Ureter (tissue), 1 donor: ENCODE measurements around the gene TM9SF2. TPM values are rescaled to one million over a fixed set of nuclear protein-coding genes. Genes with fewer than 3 reads are reported as not detected.
"Not testable (repeated sequence)": the region's sequence is repeated elsewhere in the genome, so short reads cannot be mapped to it uniquely, and the experiment has no call there.

Experiments used
- DNase-seq: peaks from one replicate; pipeline ENCODE4 v3.0.0-alpha.2; 2020; ENCODE audit warnings: low spot score
- total RNA-seq: library from RNA; stranded (reverse); gene quantifications from one replicate; pipeline ENCODE4 v1.2.4, GENCODE V29; 2023
- donor health status: DM: yes; HTN: yes; CAD: no.

The TM9SF2 gene, protein sequence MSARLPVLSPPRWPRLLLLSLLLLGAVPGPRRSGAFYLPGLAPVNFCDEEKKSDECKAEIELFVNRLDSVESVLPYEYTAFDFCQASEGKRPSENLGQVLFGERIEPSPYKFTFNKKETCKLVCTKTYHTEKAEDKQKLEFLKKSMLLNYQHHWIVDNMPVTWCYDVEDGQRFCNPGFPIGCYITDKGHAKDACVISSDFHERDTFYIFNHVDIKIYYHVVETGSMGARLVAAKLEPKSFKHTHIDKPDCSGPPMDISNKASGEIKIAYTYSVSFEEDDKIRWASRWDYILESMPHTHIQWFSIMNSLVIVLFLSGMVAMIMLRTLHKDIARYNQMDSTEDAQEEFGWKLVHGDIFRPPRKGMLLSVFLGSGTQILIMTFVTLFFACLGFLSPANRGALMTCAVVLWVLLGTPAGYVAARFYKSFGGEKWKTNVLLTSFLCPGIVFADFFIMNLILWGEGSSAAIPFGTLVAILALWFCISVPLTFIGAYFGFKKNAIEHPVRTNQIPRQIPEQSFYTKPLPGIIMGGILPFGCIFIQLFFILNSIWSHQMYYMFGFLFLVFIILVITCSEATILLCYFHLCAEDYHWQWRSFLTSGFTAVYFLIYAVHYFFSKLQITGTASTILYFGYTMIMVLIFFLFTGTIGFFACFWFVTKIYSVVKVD
- total RNA-seq, result 121 TPM

GRCh38 chr13:99501184-99501847 lies at the start of gene TM9SF2:
Gene TM9SF2 (plus strand): TSS chr13:99501472. CDS start chr13:99501607, 135 bp downstream.
- peak; percentile 99 for DNase-seq

DNA sequence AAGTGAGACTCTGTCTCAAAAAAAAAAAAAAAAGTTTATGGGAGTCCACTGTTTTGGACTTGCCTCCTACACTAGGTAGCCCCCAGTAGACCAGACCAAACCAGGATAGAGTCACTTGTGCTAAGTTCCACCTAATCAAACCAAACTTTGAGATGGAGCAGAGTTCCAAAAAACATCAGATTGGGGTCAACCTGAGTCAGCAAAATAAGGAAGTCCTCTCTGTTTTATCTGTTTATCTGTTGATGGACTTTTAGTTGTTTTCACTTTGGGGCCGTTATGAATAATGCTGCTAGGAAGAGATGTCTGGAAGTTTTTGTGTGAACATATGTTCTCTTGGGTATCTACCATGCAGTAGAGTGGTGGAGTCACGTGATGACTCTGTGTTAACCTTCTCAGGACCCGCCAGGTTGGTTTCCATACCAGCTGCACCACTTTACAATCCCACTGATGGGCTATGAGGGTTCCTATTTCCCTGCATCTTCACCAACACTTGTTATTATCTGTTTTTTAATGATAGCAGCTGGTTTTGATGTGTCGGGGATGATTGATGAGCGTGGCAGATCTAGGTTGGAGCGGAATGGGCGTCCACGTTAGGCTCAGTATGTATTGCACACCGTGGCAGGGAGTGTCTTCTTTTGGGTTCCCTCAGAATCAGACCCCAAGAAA lies 46.6 kb upstream of the TM9SF2 start:
- DNase-seq, result no peak

GRCh38 chr13:99459099-99459850 lies 42.0 kb upstream of the TM9SF2 start:
- no peak for DNase-seq

DNA sequence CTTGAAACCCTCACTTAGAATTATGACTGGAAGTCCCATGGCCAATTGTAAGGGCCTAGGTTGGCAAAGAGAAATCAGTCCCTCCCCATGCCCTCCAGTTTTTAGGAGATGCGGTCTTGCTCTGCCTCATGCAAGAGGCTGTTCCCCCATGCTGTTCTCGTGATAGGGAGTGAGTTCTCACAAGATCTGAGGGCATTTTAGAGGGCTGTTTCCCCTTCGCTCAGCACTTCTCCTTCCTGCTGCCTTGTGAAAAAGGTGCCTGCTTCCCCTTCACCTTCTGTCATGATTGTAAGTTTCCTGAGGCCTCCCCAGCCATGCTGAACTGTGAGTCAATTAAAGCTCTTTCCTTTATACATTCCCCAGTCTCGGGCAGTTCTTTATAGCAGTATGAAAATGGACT lies 40.5 kb upstream of the TM9SF2 start:
- not testable (repeated sequence) for DNase-seq

- no peak for DNase-seq
These were observed 37.5 kb upstream of the TM9SF2 start for GRCh38 chr13:99463646-99464397.

DNA sequence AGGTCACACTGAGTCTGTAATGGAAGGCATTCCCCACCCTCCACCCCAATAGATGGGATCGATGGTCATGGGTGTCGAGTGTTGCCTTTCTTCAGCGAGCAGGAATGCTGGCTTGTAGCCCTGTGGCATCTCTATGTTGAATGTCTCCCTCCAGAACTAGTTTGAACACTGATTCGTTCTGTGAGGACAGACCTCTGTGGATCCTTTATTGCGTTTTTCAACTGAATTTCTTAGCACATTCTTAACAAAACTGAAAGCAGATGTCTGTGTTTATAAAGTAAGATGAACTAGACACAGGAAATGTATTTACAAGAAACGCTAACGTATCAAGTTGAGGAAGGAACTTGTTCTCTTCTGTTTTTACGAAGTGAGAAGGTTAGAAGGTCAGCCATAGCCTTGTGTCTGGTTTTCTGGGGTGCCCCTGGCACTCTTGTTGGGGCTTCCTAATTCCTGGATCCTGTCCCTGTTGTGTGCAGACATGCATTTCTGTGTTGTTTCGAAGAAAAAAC lies 36.8 kb upstream of the TM9SF2 start:
- no peak for DNase-seq

- DNase-seq, result no peak
These were observed 35.8 kb upstream of the TM9SF2 start for GRCh38 chr13:99465454-99465853.

GRCh38 chr13:99467764-99468163 lies 33.5 kb upstream of the TM9SF2 start:
- no peak for DNase-seq

GRCh38 chr13:99469041-99469440 lies 32.2 kb upstream of the TM9SF2 start:
- no peak for DNase-seq

DNA sequence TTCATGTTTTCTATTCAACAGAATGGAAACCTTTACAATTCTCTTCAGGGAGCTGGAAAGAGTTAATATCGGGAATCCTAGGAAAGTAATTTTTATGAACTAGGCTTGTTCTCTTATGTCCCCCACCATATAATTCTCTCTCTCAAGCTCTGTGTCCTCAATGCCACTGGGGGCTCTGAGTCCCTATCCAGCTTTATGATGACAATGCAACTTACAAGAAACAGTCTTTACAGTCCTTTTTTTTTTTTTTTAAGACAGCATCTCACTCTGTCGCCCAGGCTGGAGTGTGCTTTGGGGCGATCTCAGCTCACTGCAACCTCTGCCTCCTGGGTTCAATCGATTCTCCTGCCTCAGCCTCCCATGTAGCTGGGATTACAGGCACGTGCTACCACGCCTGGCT lies 31.2 kb upstream of the TM9SF2 start:
- no peak for DNase-seq

DNA sequence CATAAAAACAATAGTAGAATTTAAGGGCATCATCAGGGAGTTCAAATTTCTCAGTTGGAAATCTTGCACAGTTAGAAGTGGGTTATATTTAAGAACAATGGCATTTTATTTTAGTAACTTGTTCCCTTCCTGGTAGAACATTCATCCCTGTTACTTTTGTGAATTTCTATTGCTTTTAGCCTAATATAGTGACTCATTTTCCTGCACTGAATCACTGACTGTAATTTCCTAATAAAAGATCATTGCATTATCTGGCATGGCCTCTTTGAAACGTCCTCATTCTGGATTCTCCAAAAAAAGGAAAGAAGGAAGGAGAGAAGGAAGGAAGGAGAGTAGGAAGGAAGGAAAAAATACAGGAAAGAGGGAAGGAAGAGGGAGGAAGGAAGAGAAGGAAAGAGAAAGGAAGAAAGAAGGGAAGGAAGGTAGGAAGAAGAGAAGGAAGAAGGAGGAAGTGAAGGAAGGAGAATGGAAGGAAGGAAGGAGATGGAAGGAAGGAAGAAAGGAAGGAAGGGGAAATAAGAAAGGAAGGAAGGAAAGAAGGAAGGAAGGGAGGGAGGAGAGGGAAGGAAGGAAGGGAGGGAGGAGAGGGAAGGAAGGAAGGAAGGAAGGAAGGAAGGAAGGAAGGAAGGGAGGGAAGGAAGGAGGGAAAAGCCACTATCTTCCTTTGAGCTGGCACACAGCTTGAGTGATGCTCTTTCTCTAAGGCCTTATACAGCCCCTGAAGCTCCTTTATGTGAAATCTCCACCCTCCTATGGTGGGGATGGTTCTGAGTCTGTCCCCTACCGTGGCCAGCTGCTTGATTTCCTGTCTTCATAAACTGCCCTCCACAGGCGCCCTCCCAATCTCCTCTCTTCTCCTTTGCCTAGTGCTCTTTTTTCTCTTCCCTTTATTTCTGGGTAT lies 29.8 kb upstream of the TM9SF2 start:
- no peak for DNase-seq

- no peak for DNase-seq
These were observed 29.2 kb upstream of the TM9SF2 start for GRCh38 chr13:99472122-99472440.

- no peak for DNase-seq
These were observed 27.8 kb upstream of the TM9SF2 start for GRCh38 chr13:99473515-99473914.

- DNase-seq, result no peak
These were observed 24.6 kb upstream of the TM9SF2 start for GRCh38 chr13:99476648-99477047.

DNA sequence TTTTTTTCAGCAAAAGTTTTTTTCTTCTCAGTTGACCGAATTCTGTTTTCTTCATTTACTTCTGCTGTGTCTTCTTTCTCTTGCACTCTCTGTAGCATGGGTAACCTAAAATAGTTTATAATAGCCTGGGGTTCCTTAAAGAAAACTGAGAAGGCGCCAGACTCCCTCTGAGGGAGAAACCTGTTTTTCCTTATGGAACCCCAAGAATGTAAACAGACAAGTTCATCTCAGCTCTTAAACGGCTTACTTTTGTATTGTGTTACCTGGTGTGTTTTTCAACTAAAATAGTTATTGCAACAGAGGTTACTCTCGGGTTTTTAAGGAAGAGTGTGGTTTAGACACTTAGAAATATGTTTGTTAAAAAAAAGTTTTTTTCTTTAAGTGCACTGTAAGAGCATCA lies 23.8 kb upstream of the TM9SF2 start:
- DNase-seq, result no peak

DNA sequence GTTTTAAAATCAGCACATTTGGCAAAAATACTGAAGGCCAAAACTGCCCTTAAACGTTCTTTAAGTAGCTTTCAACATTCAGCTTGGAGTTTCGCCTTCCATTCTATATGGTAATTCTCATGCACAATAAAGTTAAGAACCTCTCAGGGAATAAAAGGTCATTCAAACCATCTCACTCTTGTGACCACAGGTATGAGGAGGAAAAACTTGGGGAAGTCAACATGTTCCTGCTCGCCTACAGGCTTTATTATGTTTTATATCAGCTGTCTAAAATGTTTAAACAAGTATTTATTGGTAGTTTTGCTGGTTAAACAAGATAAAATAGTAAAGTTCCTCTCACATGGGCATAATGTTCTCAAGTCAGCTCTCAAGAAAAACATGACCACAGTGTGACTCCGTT lies 19.9 kb upstream of the TM9SF2 start:
- no peak for DNase-seq

- DNase-seq, result no peak
These were observed 16.8 kb upstream of the TM9SF2 start for GRCh38 chr13:99484473-99484872.

- no peak for DNase-seq
These were observed 14.3 kb upstream of the TM9SF2 start for GRCh38 chr13:99486996-99487395.

- DNase-seq, result no peak
These were observed 12.2 kb upstream of the TM9SF2 start for GRCh38 chr13:99489028-99489427.

- DNase-seq, result not testable (repeated sequence)
These were observed 9.5 kb upstream of the TM9SF2 start for GRCh38 chr13:99491750-99492149.
